ENCODE results near the gene RND2. TPM values are rescaled to one million over a fixed set of nuclear protein-coding genes. Genes with fewer than 3 reads are reported as not detected.
"Not testable (repeated sequence)": the region's sequence is repeated elsewhere in the genome, so short reads cannot be mapped to it uniquely, and the experiment has no call there.

Gene RND2, protein sequence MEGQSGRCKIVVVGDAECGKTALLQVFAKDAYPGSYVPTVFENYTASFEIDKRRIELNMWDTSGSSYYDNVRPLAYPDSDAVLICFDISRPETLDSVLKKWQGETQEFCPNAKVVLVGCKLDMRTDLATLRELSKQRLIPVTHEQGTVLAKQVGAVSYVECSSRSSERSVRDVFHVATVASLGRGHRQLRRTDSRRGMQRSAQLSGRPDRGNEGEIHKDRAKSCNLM
- total RNA-seq (2014; rRNA removed; shearing (Covaris generic)), result 0.20 and 0.22 TPM in 2 replicates

DNA sequence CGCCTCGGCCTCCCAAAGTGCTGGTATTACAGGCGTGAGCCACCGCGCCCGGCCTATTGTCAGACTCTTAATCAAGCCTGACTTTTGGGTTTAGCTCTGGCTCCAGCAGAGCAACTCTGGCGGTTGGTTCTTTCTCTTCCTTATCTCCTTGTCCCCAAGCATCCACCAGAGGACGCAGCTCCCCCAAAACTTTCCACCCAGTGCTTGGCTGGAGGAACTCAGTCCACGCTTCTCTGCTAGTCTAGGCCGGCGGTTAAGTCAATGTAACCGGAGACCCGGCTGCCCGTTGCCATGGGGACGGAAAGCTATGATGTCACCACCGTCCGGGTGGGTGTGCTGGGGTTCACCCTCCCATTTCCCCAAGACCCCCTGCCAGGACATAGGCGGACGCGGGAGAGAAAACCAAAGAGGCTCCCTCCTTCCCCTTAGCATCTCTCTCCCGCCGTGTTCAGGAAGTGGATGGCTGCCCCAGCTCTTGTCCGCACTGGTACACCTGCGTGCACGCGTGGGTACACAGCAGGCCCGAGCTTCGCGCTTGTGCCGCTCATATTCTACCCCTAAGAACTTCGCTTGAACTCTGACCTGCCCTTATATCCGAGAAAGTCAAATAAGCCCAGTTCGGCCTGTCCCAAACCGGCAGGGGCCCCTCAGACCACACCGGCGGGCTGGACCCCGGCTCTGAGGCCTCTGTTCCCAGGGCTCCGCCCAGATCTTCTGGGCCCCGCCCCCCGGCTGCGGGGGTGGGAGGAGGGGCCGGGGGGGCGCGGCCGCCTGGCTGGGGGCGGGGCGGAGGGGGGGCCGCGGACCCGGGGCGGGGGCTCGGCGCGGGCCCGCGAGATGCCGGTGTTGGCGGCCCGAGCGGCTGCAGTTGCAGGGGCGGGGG, at the start of gene RND2:
RND2 (plus strand) TSS at position 825 of the 883 bp plus-strand sequence. CDS start 117 bp downstream, outside the sequence.
- DNase-seq (ENCODE audit: low read depth), result peak; percentile 95

DNA sequence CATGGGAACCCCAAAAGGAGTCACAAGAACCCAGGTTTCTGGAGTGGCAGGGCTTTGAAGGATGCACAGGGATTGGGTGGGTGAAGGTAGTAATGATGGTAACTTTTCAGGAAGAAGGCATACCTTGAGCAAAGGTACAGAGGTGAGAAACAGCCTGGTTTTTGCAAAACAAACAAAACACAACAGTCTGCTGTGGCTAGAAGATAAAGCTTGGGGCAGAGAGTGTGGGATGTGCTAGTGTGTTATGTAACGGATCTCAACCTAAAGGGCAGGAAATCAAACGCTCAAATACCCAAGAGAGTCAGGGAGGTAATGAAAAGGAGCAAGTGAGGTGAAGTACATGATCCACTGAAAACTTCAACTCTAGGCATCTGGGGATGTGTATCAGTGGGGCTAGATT, 49.8 kb upstream of the RND2 start:
- DNase-seq (ENCODE audit: low read depth), result no peak

DNA sequence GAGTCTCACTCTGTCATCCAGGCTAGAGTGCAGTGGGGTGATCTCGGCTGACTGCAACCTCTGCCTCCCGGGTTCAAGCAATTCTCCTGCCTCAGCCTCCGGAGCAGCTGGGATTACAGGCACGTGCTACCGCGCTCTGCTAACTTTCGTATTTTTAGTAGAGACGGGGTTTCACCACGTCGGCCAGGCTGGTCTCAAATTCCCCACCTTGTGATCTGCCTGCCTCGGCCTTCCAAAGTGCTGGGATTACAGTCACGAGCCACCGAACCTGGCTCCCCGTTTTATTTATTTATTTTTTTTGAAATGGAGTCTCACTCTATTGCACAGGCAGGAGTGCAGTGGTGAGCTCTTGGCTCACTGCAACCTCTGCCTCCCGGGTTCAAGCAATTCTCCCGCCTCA, 49.3 kb upstream of the RND2 start:
- not testable (repeated sequence) for DNase-seq (ENCODE audit: low read depth)

DNA sequence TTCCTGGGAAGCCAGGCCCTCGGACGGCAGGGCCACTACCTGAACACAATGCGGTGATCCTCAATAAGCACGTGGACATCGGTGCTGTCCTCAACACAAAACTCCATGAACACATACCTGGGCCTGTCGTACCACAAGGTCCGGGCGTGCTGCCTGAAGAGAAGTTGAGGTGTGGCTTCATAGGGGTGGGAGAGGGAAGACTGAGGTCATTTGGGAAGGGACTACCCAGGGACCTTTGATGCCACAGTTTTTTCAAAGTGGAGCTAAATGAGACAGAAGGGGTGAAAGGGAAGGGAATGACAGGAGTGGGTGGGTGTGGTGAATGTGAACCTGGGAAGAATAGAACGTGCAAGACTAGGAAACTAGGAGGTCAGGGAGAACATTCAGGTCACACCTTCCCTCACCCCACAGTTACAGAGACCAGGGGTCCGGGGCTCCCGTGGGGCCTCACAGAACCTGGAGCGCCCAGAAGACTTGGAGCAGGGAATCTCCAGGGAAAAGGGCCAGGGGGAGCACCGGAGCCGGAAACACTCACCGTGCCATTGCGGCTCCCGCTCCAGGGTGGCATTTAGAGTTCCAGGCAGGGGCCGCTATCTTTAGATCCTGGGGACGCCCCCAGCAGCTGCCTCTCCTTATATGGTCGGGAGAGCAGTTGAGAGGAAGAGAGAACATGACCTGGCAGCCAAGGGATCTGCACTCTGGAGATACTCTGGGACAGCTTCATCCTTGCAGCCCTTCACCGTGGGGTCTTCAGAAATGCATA, 45.3 kb upstream of the RND2 start, which contains the start of gene PTGES3L:
PTGES3L (minus strand) TSS at position 570 of the 763 bp plus-strand sequence; CDS start at position 543, 27 bp downstream.
- peak; percentile 75 for DNase-seq (ENCODE audit: low read depth)

DNA sequence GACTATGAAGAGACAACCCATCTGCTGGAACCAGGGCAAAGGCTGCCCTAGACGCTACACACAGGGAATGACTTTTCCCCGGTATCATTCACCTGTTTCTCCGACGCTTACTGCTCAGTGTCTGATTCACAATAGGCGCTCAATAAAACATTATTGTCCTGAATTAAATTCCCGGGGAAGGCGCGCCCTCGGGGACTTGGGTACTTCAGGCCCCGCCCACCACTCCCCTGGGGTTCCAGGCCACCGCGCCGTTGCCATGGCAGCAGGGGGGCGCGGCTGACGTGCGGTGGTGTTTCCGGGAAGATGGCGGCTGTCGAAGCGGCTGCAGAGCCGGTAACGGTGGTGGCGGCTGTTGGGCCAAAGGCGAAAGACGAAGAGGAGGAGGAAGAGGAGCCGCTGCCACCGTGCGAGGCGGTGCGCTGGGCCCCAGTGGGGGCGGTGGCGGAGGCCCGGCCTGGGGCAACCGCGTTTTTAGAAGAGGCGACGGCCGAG, 44.7 kb upstream of the RND2 start, which contains the start of gene RUNDC1:
RUNDC1 (plus strand) TSS at position 292 of the 492 bp plus-strand sequence; CDS start at position 304, 12 bp downstream.
- DNase-seq (ENCODE audit: low read depth), result peak; percentile 91

DNA sequence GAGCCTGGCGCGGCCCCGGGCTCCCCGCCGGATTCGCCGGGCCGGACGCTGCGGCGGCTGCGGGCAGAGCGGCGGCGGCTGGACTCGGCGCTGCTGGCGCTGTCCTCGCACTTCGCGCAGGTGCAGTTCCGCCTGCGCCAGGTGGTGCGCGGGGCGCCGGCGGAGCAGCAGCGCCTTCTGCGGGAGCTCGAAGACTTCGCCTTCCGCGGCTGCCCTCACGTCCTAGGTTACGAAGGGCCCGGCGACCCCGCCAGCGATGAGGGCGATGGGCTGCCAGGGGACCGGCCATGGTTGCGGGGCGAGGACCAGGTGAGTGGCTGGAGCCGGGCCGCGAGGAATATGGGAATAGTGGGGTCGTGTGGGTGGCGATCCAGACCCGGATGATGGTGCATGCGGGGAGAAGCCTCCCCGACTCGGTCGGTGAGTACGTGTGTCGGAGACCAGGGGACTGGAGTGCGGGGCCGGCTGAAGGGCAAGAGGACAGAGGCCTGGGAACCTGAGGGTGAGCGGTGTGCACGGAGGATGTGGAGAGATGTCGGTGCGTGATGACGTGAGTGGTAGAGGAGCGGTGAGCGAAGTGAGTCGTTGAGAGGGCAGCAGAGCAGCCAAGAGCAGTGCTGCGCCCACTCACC, 44.1 kb upstream of the RND2 start:
- peak; percentile 67 for DNase-seq (ENCODE audit: low read depth)

DNA sequence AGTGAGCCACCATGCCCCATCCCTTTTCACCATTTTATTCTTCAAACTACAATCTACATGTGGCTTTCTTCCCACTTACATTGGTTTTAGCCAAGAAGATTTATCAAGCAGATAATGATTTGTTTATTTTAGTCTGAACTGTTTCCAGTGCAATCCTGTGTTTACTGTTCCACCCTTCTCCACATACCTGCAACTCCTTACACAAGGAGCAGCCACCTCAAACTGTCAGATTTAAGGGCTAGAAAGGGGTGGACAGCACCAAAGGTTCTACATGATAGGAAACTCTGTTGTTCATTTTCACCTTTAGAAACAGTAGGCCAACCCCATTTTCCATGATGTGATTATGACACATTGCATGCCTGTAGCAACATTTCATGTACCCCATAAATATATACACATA, 42.8 kb upstream of the RND2 start:
- no peak for DNase-seq (ENCODE audit: low read depth)

DNA sequence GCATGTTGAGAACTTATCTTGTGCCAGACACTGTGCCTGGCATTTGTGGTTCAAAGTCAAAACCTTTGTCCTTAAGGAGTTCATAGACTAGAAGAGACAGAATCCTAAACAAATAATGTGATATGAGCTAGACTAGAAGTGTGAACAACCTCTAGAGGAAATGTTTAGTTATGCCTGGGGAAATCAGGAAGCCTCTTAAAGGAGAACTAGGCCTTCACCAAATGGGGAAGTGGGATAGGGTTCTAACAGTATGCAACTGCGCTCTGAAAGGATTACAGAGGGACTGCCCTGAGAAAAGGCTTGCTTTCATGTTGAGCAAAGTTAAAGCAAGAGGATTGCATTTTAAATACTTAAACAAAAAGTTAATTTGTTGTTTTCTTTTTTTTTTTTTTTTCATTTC, 39.8 kb upstream of the RND2 start:
- no peak for DNase-seq (ENCODE audit: low read depth)

DNA sequence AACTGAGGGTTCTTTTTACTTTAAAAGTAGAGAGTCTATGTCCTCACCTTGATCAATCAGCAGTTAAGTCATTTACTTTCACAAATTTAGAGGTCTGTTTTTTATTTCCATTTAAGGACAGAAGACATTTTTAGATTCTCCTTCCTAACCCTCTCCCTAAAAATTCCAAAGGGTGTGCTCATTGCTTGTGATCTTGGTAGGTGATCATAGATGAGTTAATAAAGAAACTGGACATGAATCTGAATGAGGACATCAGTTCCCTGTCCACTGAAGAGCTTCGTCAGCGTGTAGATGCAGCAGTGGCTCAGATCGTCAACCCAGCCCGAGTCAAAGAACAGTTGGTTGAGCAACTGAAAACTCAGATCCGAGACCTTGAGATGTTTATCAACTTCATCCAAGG, 35.9 kb upstream of the RND2 start:
- DNase-seq (ENCODE audit: low read depth), result no peak

DNA sequence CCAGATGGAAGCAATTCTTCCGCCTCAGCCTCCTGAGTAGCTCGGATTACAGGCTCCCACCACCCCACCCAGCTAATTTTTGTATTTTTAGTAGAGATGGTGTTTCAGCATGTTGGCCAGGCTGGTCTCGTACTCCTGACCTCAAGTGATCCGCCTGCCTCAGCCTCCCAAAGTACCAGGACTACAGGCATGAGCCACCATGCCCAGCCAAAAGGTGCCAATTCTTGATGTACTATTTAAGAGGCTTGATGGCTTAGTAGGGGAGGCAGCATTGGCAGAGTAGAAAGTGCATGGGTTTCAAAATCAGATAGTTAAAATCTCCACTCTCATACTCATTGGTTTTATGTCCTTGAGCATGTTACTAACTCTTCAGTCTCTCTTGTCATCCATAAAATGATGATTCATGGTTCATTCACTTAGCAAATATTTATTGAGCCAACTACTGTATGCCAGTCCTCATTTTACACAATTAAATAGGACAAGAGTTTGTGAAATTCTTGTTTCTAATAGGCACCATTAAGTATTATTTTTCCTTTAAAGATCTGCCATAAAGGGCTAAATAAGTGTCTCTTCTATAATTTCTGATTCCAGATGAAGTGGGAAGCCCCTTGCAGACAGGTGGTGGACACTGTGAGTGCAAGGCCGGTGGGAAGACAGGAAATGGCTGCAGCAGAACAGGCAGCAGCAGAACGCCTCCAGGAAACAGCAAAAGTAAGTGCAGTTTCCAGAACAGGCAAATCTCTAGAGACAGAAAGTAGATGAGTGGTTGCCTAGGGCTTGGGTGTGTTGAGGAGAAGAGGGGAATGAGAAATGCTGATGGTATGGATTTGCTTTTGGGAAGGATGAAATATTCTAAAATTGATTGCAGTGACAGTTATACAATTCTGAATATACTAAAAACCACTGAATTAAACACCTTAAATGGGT, 35.0 kb upstream of the RND2 start:
- DNase-seq (ENCODE audit: low read depth), result peak; percentile 71

DNA sequence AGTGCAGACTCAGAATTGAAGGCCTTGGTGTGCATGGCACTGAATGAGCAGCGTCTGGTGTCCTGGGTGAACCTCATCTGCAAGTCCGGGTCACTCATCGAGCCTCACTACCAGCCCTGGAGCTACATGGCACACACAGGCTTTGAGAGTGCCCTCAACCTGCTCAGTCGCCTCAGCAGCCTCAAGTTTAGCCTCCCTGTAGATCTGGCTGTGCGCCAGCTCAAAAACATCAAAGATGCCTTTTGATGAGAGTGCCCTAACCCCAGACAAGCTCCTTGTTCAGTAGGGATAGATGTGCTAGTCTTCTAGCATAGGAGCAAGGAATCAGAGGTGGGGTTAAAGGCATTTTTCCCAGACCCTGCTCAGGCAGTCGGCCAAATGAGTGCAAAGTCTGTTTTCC, 33.6 kb upstream of the RND2 start:
- DNase-seq (ENCODE audit: low read depth), result no peak

DNA sequence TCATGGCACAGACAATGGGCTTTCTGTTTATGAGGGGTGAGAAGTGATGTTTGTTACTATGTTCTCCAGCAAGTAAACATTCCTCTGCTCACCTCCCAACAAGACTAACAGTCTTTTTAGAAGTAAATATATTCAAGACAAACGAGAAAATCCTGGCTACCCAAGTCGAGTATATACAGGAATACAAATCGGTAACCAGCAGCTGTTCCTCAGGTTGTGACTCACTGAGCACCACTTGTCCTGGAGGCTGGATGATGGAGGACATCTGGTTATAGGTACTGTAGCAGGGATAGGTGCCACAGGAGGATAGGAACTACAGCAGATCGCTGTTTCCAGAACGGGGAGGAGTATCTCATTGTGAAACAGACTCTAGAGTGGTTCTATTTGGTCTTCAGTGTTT, 32.2 kb upstream of the RND2 start:
- DNase-seq (ENCODE audit: low read depth), result no peak

DNA sequence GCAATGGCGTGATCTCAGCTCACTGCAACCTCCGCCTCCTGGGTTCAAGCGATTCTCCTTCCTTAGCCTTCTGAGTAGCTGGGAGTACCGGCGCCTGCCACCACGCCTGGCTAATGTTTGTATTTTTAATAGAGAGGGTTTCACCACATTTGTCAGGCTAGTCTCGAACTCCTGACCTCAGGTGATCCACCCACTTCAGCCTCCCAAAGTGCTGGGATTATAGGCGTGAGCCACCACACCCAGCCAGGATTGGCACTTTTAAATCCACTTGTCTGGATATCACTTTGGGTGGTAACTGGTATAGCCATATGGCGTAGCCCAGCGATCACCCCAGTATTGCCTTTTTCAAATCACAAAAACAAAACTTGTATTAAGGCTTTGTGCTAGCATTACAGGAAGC, 31.1 kb upstream of the RND2 start:
- DNase-seq (ENCODE audit: low read depth), result not testable (repeated sequence)

DNA sequence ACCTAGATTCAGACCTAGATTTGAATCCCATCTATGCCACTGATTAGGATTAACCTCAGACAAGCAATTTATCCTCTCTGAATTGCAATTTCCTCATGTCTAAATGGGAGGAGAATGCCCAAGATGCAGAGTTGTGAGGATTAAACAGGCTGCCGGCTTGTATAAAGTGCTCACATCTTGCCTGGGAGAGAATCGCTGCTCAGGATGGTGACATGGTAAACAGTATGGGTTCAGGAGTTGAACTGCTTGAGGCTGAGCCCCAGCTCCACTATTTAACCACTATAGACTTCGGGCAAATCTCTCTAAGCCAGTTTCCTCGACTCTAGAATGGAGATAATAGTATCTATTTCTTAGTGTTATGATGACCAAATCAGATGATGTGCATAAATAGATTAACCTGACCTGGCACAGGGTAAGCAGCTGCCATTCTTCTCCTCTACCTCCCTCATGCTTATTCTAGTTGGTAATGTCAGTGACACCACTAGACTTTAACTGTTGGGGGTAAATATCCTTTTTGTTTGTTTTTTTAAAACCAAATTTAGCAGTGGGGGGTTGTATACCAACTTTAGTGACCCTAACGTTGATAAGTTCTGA, 27.5 kb upstream of the RND2 start:
- no peak for DNase-seq (ENCODE audit: low read depth)

DNA sequence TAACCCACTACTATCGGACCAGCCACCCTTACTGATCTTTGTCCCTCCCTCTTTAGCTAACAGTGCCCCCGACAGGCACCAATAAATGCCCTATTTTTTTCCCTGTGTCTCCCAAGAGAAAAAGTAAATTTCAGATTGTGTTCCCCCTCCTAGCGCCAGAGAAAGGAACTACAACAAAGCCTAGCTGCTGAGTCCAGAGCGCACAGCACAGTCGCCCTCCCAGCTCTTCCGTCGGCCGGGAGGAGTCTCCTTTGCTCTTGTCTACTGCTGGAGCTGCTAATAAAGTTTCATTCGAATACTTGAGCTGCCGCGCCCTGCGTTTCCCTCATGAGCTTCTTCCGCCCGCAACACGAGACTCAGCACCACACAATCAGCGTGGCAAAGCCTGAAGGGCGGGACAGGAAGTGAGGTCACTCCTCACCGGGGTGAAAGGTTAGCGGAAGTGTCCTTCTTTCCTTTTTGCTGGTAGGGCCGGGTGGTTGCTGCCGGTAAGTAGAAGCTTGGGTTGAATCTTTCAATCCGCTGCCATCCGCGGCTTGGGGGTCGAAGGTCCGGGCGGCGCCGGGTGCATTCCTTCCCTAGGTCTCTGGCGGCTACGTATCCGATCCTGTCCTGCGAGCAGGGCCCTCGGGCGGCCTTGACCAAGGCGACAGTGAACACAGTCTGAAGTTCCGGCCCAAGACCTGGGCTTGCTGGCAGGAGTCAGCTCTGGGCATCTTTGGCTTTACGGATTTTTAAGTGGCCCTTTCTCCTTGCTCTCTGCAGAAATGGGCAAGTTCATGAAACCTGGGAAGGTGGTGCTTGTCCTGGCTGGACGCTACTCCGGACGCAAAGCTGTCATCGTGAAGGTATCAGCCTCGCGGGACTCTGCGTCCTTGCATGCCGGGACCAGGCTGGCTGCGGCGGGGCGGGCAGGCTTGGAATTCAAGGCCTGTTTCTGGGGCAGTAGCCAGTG, 26.8 kb upstream of the RND2 start, which contains the start of gene RPL27:
RPL27 (plus strand) TSS at position 436 of the 955 bp plus-strand sequence; CDS start at position 768, 332 bp downstream.
- DNase-seq (ENCODE audit: low read depth), result peak; percentile 100

DNA sequence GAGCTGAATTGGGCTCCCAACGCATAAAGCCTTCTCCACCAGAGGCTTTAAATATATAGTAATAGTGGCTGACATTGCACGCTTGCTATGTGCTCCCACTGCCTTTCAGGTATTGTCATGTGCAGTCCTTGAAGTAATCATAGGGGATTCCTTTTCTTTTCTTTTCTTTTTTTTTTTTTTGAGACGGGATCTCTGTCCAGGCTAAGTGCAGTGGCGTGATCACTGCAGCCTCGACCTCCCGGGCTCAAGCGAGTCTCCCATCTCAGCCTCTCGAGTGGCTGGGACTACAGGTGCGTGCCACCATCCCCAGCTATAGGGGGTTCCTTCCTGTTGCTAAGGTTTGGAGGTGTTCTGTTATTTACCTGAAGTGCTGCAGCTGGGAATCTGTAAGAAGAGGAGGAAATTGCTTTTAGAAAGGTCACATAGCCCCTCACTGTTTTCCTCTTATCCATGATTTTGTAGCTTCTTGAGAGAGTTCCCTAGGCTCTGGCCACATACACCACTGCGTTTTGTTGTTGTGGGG, 26.0 kb upstream of the RND2 start:
- DNase-seq (ENCODE audit: low read depth), result no peak

DNA sequence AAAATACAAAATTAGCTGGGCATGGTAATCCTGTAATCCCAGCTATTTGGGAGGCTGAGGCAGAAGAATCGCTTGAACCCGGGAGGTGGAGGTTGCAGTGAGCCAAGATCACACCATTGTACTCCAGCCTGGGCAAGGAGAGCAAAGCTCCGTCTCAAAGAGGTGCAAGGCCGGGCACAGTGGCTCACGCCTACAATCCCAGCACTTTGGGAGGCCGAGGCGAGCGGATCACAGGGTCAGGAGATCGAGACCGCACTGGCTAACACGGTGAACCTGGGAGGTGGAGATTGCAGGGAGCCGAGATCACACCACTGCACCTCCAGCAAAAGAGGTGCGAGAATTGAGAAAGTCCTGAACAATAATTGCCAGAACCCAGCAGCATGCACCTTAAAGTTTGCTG, 24.1 kb upstream of the RND2 start:
- not testable (repeated sequence) for DNase-seq (ENCODE audit: low read depth)

DNA sequence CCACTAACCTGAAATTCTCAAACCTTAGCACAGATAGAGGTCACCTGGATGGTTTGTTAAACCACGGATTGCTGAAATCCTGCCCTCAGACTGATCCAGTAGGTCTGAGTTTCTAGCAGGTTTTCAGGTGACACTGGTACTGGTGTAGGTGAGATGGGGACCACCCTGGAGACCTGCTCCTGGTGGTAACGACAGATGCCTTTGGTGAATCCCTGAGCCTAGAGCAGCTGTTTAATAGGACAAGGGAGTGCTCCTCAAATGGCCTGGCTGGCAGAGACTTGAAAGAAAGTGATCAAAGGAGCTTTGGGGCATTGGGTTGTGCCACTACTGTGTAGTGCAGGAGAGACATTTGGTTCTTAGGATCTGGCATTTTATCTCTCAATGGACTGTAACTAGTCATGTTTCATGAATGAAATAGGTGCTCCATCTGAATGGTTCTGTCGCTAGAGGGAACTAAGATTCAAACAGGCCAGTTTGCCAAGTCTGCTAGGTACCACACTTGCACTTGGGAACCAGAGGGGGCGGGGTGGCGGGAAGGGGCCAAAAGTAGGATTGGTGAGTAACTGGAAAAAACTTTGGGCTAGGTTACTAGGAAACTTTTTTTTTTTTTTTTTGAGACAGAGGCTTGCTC, 21.4 kb upstream of the RND2 start:
- DNase-seq (ENCODE audit: low read depth), result peak; percentile 94
